Measurements from ENCODE around the gene ZNF227. TPM values are rescaled to one million over a fixed set of nuclear protein-coding genes. Genes with fewer than 3 reads are reported as not detected.

Gene ZNF227
- total and polyA plus RNA-seq, 9 of the 15 experiments (the other 6 are each of a cell fraction or from before 2014, with no cell fraction given): 3.0 to 15.1 (median 10.0) TPM

GRCh38 chr19:44212250-44212865 is at the start of gene ZNF227 (continued):
- TF ChIP-seq ZMIZ1 (IDR thresholded peaks at IDR 0.05; ENCODE audit: low read depth in 2 of 2, low read length in 2 of 2) (no peak), FUS (optimal IDR thresholded peaks at IDR 0.05; ENCODE audit: low read depth, low read length) (no peak), ZBTB17 (CRISPR knock-in tag; IDR thresholded peaks at IDR 0.05) (no peak), ZNF197 (CRISPR knock-in tag; IDR thresholded peaks at IDR 0.05; ENCODE audit: low read depth) (no peak), RHOXF2B (CRISPR knock-in tag; conservative IDR thresholded peaks at IDR 0.05) (no peak), BDP1 (IDR thresholded peaks at IDR 0.05; ENCODE audit: insufficient read depth, insufficient read length) (no peak), CREB3L1 (IDR thresholded peaks at IDR 0.05; ENCODE audit: borderline replicate concordance, low read depth) (peak; percentile 90), MEF2A (IDR thresholded peaks at IDR 0.05; ENCODE audit: control insufficient read depth, low read depth, low read length) (no peak), ZNF445 (CRISPR knock-in tag; IDR thresholded peaks at IDR 0.05; ENCODE audit: low read depth) (no peak), ZBTB5 (IDR thresholded peaks at IDR 0.05) (no peak), SLC30A9 (CRISPR knock-in tag; IDR thresholded peaks at IDR 0.05) (no peak), NFIC (IDR thresholded peaks at IDR 0.05) (no peak), ZNF766 (CRISPR knock-in tag; conservative IDR thresholded peaks at IDR 0.05) (peak; percentile 82), JUNB (CRISPR knock-in tag; conservative IDR thresholded peaks at IDR 0.05) (no peak), SREBF1 (IDR thresholded peaks at IDR 0.05; ENCODE audit: borderline replicate concordance, low read depth, low read length) (no peak)
- TF ChIP-seq, protein P1, sequence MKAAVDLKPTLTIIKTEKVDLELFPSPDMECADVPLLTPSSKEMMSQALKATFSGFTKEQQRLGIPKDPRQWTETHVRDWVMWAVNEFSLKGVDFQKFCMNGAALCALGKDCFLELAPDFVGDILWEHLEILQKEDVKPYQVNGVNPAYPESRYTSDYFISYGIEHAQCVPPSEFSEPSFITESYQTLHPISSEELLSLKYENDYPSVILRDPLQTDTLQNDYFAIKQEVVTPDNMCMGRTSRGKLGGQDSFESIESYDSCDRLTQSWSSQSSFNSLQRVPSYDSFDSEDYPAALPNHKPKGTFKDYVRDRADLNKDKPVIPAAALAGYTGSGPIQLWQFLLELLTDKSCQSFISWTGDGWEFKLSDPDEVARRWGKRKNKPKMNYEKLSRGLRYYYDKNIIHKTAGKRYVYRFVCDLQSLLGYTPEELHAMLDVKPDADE (conservative IDR thresholded peaks at IDR 0.05; ENCODE audit: control insufficient read depth, low read depth, low read length): peak; percentile 80; the same call in 1 of the 2 replicates
- TF ChIP-seq, protein P2, sequence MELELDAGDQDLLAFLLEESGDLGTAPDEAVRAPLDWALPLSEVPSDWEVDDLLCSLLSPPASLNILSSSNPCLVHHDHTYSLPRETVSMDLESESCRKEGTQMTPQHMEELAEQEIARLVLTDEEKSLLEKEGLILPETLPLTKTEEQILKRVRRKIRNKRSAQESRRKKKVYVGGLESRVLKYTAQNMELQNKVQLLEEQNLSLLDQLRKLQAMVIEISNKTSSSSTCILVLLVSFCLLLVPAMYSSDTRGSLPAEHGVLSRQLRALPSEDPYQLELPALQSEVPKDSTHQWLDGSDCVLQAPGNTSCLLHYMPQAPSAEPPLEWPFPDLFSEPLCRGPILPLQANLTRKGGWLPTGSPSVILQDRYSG (tag; conservative IDR thresholded peaks at IDR 0.05; ENCODE audit: low read depth): no peak
